Panc1 (cell line): ENCODE data around the gene CDKAL1. TPM values are rescaled to one million over a fixed set of nuclear protein-coding genes. Genes with fewer than 3 reads are reported as not detected.

Experiments
- ATAC-seq: fragments of 200-7000 bp; cut with Tn5 transposase; 2 replicates; pipeline ENCODE4 v1.9.1; 2020; ENCODE audit warnings: mild to moderate bottlenecking, moderate library complexity
- BruUV-seq: library from RNA; stranded (reverse); fragments of 400-500 nt; replicated peaks from 2 replicates; lab custom pipeline; 2021; lab: Mats Ljungman, UMichigan
- CTCF ChIA-PET: fragments of 300-600 bp; sonication (Branson Sonifier 250); formaldehyde crosslinking; loops from one replicate; lab custom pipeline; 2022; ENCODE audit warnings: antibody characterized with exemption; lab: Charles Lee
- POLR2A ChIA-PET: fragments of 300-600 bp; sonication (Branson Sonifier 250); formaldehyde crosslinking; loops from one replicate; lab custom pipeline; 2022; ENCODE audit warnings: antibody characterized with exemption; lab: Charles Lee
- DNase-seq: peaks from one replicate; pipeline ENCODE4 v3.0.0-alpha.2; 2010; ENCODE audit warnings: low read depth, low spot score
- H3K27ac ChIP-seq: 2 replicates; pipeline ENCODE4 v1.5.1; 2011; ENCODE audit warnings: mild to moderate bottlenecking, low read length, inconsistent platforms
- H3K27me3 ChIP-seq: fragments of 200-500 bp; sonication (Bioruptor generic); 2 replicates; pipeline ENCODE4 v1.6.0; 2014; ENCODE audit warnings: low read length, inconsistent platforms; ENCODE audit not compliant: control insufficient read depth, insufficient read depth
- H3K36me3 ChIP-seq: fragments of 200-500 bp; sonication (Bioruptor generic); 2 replicates; pipeline ENCODE4 v1.5.1; 2014; ENCODE audit warnings: inconsistent platforms, mild to moderate bottlenecking, low read length, moderate library complexity; ENCODE audit not compliant: control insufficient read depth, insufficient read depth
- H3K4me1 ChIP-seq: 2 replicates; pipeline ENCODE4 v1.5.1; 2011; ENCODE audit warnings: inconsistent platforms, mild to moderate bottlenecking, low read length, moderate library complexity; ENCODE audit not compliant: control insufficient read depth, insufficient read depth
- H3K4me3 ChIP-seq, 2 experiments: 2 replicates each; pipeline ENCODE4 v1.5.1; 2011 to 2012; ENCODE audit warnings: low read depth in 2 of 2, low read length in 2 of 2, mild to moderate bottlenecking in 2 of 2, inconsistent platforms in 1 of 2, moderate library complexity in 1 of 2
- H3K9me3 ChIP-seq: fragments of 200-500 bp; sonication (Bioruptor generic); 2 replicates; pipeline ENCODE4 v1.5.1; 2014; ENCODE audit warnings: low read depth, mild to moderate bottlenecking, inconsistent platforms, low read length, moderate library complexity; ENCODE audit not compliant: control insufficient read depth, insufficient read depth
- POLR2AphosphoS5 ChIP-seq: IDR thresholded peaks from 2 replicates; pipeline ENCODE4 v1.6.1; 2012; ENCODE audit warnings: mild to moderate bottlenecking, low read depth, low read length, moderate library complexity
- SIN3A ChIP-seq: IDR thresholded peaks from 2 replicates; pipeline ENCODE4 v1.6.1; 2012; ENCODE audit warnings: low read depth, mild to moderate bottlenecking, low read length, moderate library complexity, borderline replicate concordance; ENCODE audit not compliant: insufficient read depth
- TCF7L2 ChIP-seq: IDR thresholded peaks from 2 replicates; pipeline ENCODE4 v1.6.1; 2011; ENCODE audit warnings: mild to moderate bottlenecking, low read depth, low read length, inconsistent platforms
- in situ Hi-C: cut with HindIII; loops from 2 replicates; pipeline ENCODE4 v1.10.0; 2016; ENCODE audit warnings: low sequenced_read_pairs, low pct_unique_long_range_greater_than_20kb
- intact Hi-C: fragments of 100-400 bp; cut with micrococcal nuclease; formaldehyde crosslinking; loops from one replicate; pipeline ENCODE4 v1.10.0; 2022; ENCODE audit not compliant: unreplicated experiment
- total RNA-seq: library from RNA; stranded (reverse); gene quantifications from one replicate; pipeline ENCODE4 v1.2.1, GENCODE V29; 2021; ENCODE audit not compliant: unreplicated experiment
- TF ChIP-seq, protein P1 (sequence below), 2 experiments: IDR thresholded peaks; 2 replicates each; pipeline ENCODE4 v1.6.1; 2011 to 2012; ENCODE audit warnings: low read depth in 2 of 2, control low read depth in 1 of 2, low read length in 1 of 2, mild to moderate bottlenecking in 1 of 2, moderate library complexity in 1 of 2; ENCODE audit not compliant: insufficient read depth in 1 of 2
- TF ChIP-seq, protein P2 (sequence below): fragments of 450-650 bp; IDR thresholded peaks from 2 replicates; pipeline ENCODE4 v1.5.1; 2017; ENCODE audit warnings: mild to moderate bottlenecking

CDKAL1 gene
- total RNA-seq, 1 experiment from 2014 or later = 14.5 TPM

DNA sequence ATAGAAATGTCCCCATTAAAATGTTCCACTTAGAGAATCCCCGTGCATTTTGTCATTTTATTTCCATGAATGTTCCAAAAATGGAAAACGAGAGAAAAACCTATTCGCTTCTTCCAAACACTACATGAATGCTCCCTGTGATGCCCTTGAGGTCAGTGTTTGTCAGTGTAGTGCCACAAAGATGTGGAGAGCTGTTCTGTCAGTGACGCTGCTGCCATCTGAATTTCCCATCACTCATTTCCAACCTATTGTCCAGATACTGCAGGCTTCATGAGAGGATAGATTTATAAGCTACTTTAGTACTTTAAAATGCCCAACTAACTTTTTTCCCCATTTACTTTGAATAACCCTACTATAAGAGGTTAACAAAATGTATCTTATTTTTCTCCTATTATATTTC, 335.8 kb downstream of the CDKAL1 start:
- H3K4me3 ChIP-seq = no peak overlapping the region
- CTCF ChIA-PET = no interaction called here
- no peak overlapping the region for H3K27ac ChIP-seq
- no peaks in the 10 kb centered on the region for H3K27me3 ChIP-seq
- H3K9me3 ChIP-seq = no peaks in the 10 kb centered on the region
- no peak for TF ChIP-seq POLR2AphosphoS5
- TF ChIP-seq, protein P1, sequence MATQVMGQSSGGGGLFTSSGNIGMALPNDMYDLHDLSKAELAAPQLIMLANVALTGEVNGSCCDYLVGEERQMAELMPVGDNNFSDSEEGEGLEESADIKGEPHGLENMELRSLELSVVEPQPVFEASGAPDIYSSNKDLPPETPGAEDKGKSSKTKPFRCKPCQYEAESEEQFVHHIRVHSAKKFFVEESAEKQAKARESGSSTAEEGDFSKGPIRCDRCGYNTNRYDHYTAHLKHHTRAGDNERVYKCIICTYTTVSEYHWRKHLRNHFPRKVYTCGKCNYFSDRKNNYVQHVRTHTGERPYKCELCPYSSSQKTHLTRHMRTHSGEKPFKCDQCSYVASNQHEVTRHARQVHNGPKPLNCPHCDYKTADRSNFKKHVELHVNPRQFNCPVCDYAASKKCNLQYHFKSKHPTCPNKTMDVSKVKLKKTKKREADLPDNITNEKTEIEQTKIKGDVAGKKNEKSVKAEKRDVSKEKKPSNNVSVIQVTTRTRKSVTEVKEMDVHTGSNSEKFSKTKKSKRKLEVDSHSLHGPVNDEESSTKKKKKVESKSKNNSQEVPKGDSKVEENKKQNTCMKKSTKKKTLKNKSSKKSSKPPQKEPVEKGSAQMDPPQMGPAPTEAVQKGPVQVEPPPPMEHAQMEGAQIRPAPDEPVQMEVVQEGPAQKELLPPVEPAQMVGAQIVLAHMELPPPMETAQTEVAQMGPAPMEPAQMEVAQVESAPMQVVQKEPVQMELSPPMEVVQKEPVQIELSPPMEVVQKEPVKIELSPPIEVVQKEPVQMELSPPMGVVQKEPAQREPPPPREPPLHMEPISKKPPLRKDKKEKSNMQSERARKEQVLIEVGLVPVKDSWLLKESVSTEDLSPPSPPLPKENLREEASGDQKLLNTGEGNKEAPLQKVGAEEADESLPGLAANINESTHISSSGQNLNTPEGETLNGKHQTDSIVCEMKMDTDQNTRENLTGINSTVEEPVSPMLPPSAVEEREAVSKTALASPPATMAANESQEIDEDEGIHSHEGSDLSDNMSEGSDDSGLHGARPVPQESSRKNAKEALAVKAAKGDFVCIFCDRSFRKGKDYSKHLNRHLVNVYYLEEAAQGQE (IDR thresholded peaks at IDR 0.05; ENCODE audit: insufficient read depth in 1 of 2, low read depth in 2 of 2, low read length in 1 of 2) = no peak
- TF ChIP-seq, protein P2, sequence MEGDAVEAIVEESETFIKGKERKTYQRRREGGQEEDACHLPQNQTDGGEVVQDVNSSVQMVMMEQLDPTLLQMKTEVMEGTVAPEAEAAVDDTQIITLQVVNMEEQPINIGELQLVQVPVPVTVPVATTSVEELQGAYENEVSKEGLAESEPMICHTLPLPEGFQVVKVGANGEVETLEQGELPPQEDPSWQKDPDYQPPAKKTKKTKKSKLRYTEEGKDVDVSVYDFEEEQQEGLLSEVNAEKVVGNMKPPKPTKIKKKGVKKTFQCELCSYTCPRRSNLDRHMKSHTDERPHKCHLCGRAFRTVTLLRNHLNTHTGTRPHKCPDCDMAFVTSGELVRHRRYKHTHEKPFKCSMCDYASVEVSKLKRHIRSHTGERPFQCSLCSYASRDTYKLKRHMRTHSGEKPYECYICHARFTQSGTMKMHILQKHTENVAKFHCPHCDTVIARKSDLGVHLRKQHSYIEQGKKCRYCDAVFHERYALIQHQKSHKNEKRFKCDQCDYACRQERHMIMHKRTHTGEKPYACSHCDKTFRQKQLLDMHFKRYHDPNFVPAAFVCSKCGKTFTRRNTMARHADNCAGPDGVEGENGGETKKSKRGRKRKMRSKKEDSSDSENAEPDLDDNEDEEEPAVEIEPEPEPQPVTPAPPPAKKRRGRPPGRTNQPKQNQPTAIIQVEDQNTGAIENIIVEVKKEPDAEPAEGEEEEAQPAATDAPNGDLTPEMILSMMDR = no peak
- TF ChIP-seq SIN3A = no peak
- no peak for TF ChIP-seq TCF7L2
- ATAC-seq (no peak), DNase-seq (no peak)
- in situ Hi-C loops = no loop called here
- H3K36me3 ChIP-seq = no peaks in the 10 kb centered on the region
- BruUV-seq = no TSS peak
- POLR2A ChIA-PET = no interaction called here
- no peaks in the 10 kb centered on the region; the same call in 1 of the 2 replicates for H3K4me1 ChIP-seq
- intact Hi-C loops = loop anchor here (10.0 kb wide), 1 partner anchor 235 kb away; no protein-coding TSS in a partner anchor

DNA sequence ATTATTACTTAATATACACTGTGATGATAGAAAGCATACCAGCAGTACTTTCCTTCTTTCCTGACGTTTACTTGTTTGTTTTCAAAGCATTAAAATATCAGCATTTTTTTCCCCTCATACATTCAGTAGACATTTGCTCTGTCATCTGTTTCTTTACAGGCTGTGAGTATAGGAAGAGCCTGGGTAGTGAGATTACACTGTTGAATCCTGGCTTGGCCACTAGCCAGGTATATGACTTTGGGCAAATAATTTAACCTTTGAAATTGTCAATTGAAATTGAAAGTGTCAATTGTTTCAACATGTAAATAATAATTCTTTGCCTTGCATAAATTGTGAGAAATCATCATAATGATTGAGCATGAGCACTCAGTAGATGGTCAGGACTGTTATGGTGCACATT, 336.2 kb downstream of the CDKAL1 start:
- H3K36me3 ChIP-seq = no peaks in the 10 kb centered on the region
- no TSS peak for BruUV-seq
- intact Hi-C loops (loop anchor here (10.0 kb wide), 1 partner anchor 234 kb away; no protein-coding TSS in a partner anchor), in situ Hi-C loops (no loop called here)
- no peaks in the 10 kb centered on the region for H3K27me3 ChIP-seq
- no peak for TF ChIP-seq TCF7L2
- no peak for TF ChIP-seq SIN3A
- TF ChIP-seq, protein P1 (IDR thresholded peaks at IDR 0.05; ENCODE audit: insufficient read depth in 1 of 2, low read depth in 2 of 2, low read length in 1 of 2) = no peak
- TF ChIP-seq, protein P2 = no peak
- no peaks in the 10 kb centered on the region for H3K9me3 ChIP-seq
- CTCF ChIA-PET = no interaction called here
- POLR2A ChIA-PET = no interaction called here
- no peak overlapping the region for H3K27ac ChIP-seq
- DNase-seq (no peak), ATAC-seq (no peak)
- H3K4me1 ChIP-seq = no peaks in the 10 kb centered on the region; the same call in 1 of the 2 replicates
- H3K4me3 ChIP-seq = no peak overlapping the region
